GM18508 (cell line): ENCODE results near the gene RANBP2.
A peak's percentile ranks its signal among the peaks of the same experiment; 100 is the strongest.
"Not testable (repeated sequence)": the region's sequence is repeated elsewhere in the genome, so short reads cannot be mapped to it uniquely, and the experiment has no call there.

Experiments used
- ATAC-seq: cut with Tn5 transposase; IDR thresholded peaks from one replicate; pipeline ENCODE4 v1.9.1; 2021; ENCODE audit warnings: moderate number of reproducible peaks; ENCODE audit not compliant: insufficient read depth, unreplicated experiment

The RANBP2 gene

GRCh38 chr2:108767859-108768258 lies 48.6 kb downstream of the RANBP2 start:
- not testable (repeated sequence) for ATAC-seq

- peak; percentile 62 for ATAC-seq
Measured at GRCh38 chr2:108776475-108776874, 57.2 kb downstream of the RANBP2 start.

GRCh38 chr2:108778857-108779256 lies 59.6 kb downstream of the RANBP2 start:
- ATAC-seq, result no peak

GRCh38 chr2:108786008-108786353 lies 66.7 kb downstream of the RANBP2 start:
- ATAC-seq, result no peak

GRCh38 chr2:108786354-108787215 lies 67.3 kb downstream of the RANBP2 start, which contains the start of gene CCDC138:
TSS of gene CCDC138 (plus strand) at chr2:108786771. CDS start at chr2:108786823, 52 bp downstream.
- peak; percentile 90 for ATAC-seq

GRCh38 chr2:108787216-108787541 lies 67.9 kb downstream of the RANBP2 start:
- no peak for ATAC-seq

- no peak for ATAC-seq
Measured at GRCh38 chr2:108803045-108803736, 83.9 kb downstream of the RANBP2 start.

- no peak for ATAC-seq
Measured at GRCh38 chr2:108805032-108805431, 85.8 kb downstream of the RANBP2 start.

GRCh38 chr2:108805782-108806181 lies 86.5 kb downstream of the RANBP2 start:
- ATAC-seq, result no peak

GRCh38 chr2:108806371-108807113 lies 87.3 kb downstream of the RANBP2 start:
- ATAC-seq, result no peak

- no peak for ATAC-seq
Measured at GRCh38 chr2:108809936-108810335, 90.7 kb downstream of the RANBP2 start.

- no peak for ATAC-seq
Measured at GRCh38 chr2:108810993-108811957, 92.0 kb downstream of the RANBP2 start.

- ATAC-seq, result no peak
Measured at GRCh38 chr2:108813732-108814131, 94.5 kb downstream of the RANBP2 start.

- ATAC-seq, result no peak
Measured at GRCh38 chr2:108820482-108820881, 101.2 kb downstream of the RANBP2 start.

GRCh38 chr2:108823286-108823685 lies 104.0 kb downstream of the RANBP2 start:
- no peak for ATAC-seq

GRCh38 chr2:108824316-108825070 lies 105.2 kb downstream of the RANBP2 start:
- ATAC-seq, result no peak

- ATAC-seq, result no peak
Measured at GRCh38 chr2:108825254-108825653, 106.0 kb downstream of the RANBP2 start.

- ATAC-seq, result no peak
Measured at GRCh38 chr2:108825736-108826135, 106.5 kb downstream of the RANBP2 start.
